K562 (cell line): Measurements from ENCODE around the gene IRF4. TPM values are rescaled to one million over a fixed set of nuclear protein-coding genes. Genes with fewer than 3 reads are reported as not detected.

Experiments used
- ATAC-seq: fragments of 200-7000 bp; cut with Tn5 transposase; 3 replicates; pipeline ENCODE4 v1.9.1; 2020; ENCODE audit warnings: moderate library complexity
- BruUV-seq: library from RNA; stranded (reverse); fragments of 400-500 nt; replicated peaks from 2 replicates; lab custom pipeline; 2021; lab: Mats Ljungman, UMichigan
- CTCF ChIA-PET: fragments of 300-600 bp; formaldehyde crosslinking; extraction: SDS; loops from one replicate; lab custom pipeline; 2021; ENCODE audit warnings: low intra/inter-chr PET ratio; lab: Yijun Ruan, JAX
- POLR2A ChIA-PET: fragments of 300-600, 350-650 bp; sonication (Branson Sonifier 250); formaldehyde crosslinking; extraction: SDS; loops from one replicate; lab custom pipeline; 2021; ENCODE audit warnings: antibody characterized with exemption, inconsistent platforms; lab: Yijun Ruan, JAX
- DNase-seq, 4 experiments: peaks; one replicate each; pipeline versions ENCODE4 v3.0.0 to v3.0.0-alpha.2; 2011 to 2018; ENCODE audit warnings: low spot score in 3 of 4, mixed read lengths in 3 of 4; ENCODE audit errors: extremely low read depth in 1 of 4
- FAIRE-seq: peaks from 2 replicates; lab custom pipeline; 2011; peaks lifted over from hg19 to GRCh38; lab: Jason Lieb, UNC
- H2AFZ ChIP-seq: 2 replicates; pipeline ENCODE4 v1.6.0; 2011; ENCODE audit warnings: low read depth, low read length, control low read depth, inconsistent platforms
- H3K27ac ChIP-seq: fragments of 200-600 bp; 3 replicates; pipeline ENCODE4 v1.8.0; 2011; ENCODE audit warnings: low read depth, mild to moderate bottlenecking, control low read depth, inconsistent platforms, low read length, moderate library complexity, mixed read lengths; ENCODE audit errors: extremely low read depth
- H3K27me3 ChIP-seq, 2 experiments: fragments of 300-600 bp in 1 of 2; 2 replicates in 1 of 2; 3 replicates in 1 of 2; pipeline versions ENCODE4 v1.6.0 to v1.8.0; 2011; ENCODE audit warnings: inconsistent platforms in 2 of 2, low read length in 2 of 2, mild to moderate bottlenecking in 1 of 2, mixed read lengths in 1 of 2, moderate library complexity in 1 of 2; ENCODE audit not compliant: control insufficient read depth in 2 of 2, insufficient read depth in 2 of 2
- H3K36me3 ChIP-seq: fragments of 300-600 bp; 3 replicates; pipeline ENCODE4 v1.8.0; 2011; ENCODE audit warnings: mild to moderate bottlenecking, low read length, inconsistent platforms; ENCODE audit not compliant: control insufficient read depth, insufficient read depth
- H3K4me1 ChIP-seq, 2 experiments: fragments of 200-600 bp in 1 of 2; replicated peaks in 1 of 2; 2 replicates in 1 of 2; 3 replicates in 1 of 2; pipeline versions ENCODE4 v1.5.1 to v1.8.0; 2011; ENCODE audit warnings: inconsistent platforms in 2 of 2, low read length in 2 of 2, mild to moderate bottlenecking in 1 of 2, mixed read lengths in 1 of 2, moderate library complexity in 1 of 2; ENCODE audit not compliant: control insufficient read depth in 2 of 2, insufficient read depth in 2 of 2
- H3K4me2 ChIP-seq: 2 replicates; pipeline ENCODE4 v1.6.1; 2011; ENCODE audit warnings: low read length, control low read depth, inconsistent platforms, mixed read lengths; ENCODE audit not compliant: insufficient read depth
- H3K4me3 ChIP-seq: fragments of 200-600 bp; sonication (generic), shearing (Covaris generic); 2 replicates; pipeline ENCODE4 v1.5.1; 2016; ENCODE audit warnings: control low read depth, inconsistent platforms
- H3K79me2 ChIP-seq: fragments of 200-600 bp; 3 replicates; pipeline ENCODE4 v1.8.0; 2011; ENCODE audit warnings: low read length, inconsistent platforms; ENCODE audit not compliant: control insufficient read depth, insufficient read depth
- H3K9ac ChIP-seq, 2 experiments: 2 replicates each; pipeline versions ENCODE4 v1.6.0 to v1.6.1; 2011; ENCODE audit warnings: low read depth in 2 of 2, low read length in 2 of 2, control low read depth in 1 of 2, inconsistent platforms in 1 of 2, mild to moderate bottlenecking in 1 of 2, mixed read lengths in 1 of 2; ENCODE audit not compliant: insufficient read depth in 1 of 2
- H3K9me1 ChIP-seq: one replicate; pipeline ENCODE4 v1.6.0; 2011; ENCODE audit warnings: inconsistent platforms, mild to moderate bottlenecking, low read length, moderate library complexity; ENCODE audit not compliant: control insufficient read depth, insufficient read depth
- H3K9me3 ChIP-seq: replicated peaks from 2 replicates; pipeline ENCODE4 v1.5.1; 2011; ENCODE audit warnings: low read depth, low read length, inconsistent platforms; ENCODE audit not compliant: control insufficient read depth, insufficient read depth
- H4K20me1 ChIP-seq: replicated peaks from 2 replicates; pipeline ENCODE4 v1.6.1; 2011; ENCODE audit warnings: low read length, inconsistent platforms, mixed read lengths; ENCODE audit not compliant: control insufficient read depth, insufficient read depth
- BRCA1 ChIP-seq, 2 experiments: fragments of 450-650 bp in 1 of 2; sonication (generic) in 1 of 2; formaldehyde crosslinking in 1 of 2; IDR thresholded peaks; 2 replicates each; pipeline versions ENCODE4 v1.5.0 to v1.6.1; 2017 to 2020; ENCODE audit warnings: mild to moderate bottlenecking in 1 of 2, missing genetic modification reagents in 1 of 2
- CCAR2 ChIP-seq: fragments of 200-400 bp; formaldehyde crosslinking; IDR thresholded peaks from 2 replicates; pipeline ENCODE4 v1.6.1; 2017; ENCODE audit warnings: mild to moderate bottlenecking, low read depth, low read length
- ELF2 ChIP-seq: fragments of 250-450 bp; sonication (Bioruptor Pico); IDR thresholded peaks from 2 replicates; pipeline ENCODE4 v1.5.0; 2021; ENCODE audit warnings: mild to moderate bottlenecking
- ETS1 ChIP-seq: conservative IDR thresholded peaks from 2 replicates; pipeline ENCODE4 v1.6.1; 2011; ENCODE audit warnings: low read depth, mild to moderate bottlenecking, low read length; ENCODE audit not compliant: control insufficient read depth
- HDAC1 ChIP-seq, 2 experiments: fragments of 450-650 bp; IDR thresholded peaks; 2 replicates each; pipeline ENCODE4 v1.6.1; 2016 to 2017; ENCODE audit warnings: inconsistent platforms in 1 of 2, mild to moderate bottlenecking in 1 of 2, moderate library complexity in 1 of 2
- KLF1 ChIP-seq: fragments of 450-650 bp; IDR thresholded peaks from 2 replicates; pipeline ENCODE4 v1.6.1; 2016; ENCODE audit warnings: missing genetic modification characterization, missing compliant biosample characterization
- MAFK ChIP-seq: IDR thresholded peaks from 2 replicates; pipeline ENCODE4 v1.6.1; 2011; ENCODE audit warnings: low read length, improper control_type of control experiment
- MEIS2 ChIP-seq: fragments of 450-650 bp; IDR thresholded peaks from 2 replicates; pipeline ENCODE4 v1.6.1; 2014; ENCODE audit warnings: mild to moderate bottlenecking; ENCODE audit not compliant: partially characterized antibody
- MYBL2 ChIP-seq, 2 experiments: fragments of 450-650 bp in 1 of 2; sonication (generic) in 1 of 2; formaldehyde crosslinking in 1 of 2; IDR thresholded peaks; 2 replicates each; pipeline versions ENCODE4 v1.6.1 to v1.8.1; 2017 to 2022; ENCODE audit warnings: borderline replicate concordance in 1 of 2, inconsistent platforms in 1 of 2, low read depth in 1 of 2, mild to moderate bottlenecking in 1 of 2, missing genetic modification reagents in 1 of 2, moderate library complexity in 1 of 2
- NFYB ChIP-seq: IDR thresholded peaks from 2 replicates; pipeline ENCODE4 v1.6.1; 2011; ENCODE audit warnings: mild to moderate bottlenecking, moderate library complexity; ENCODE audit not compliant: insufficient read length; ENCODE audit errors: extremely low read depth
- STAT5A ChIP-seq: IDR thresholded peaks from 2 replicates; pipeline ENCODE4 v1.6.1; 2012; ENCODE audit warnings: low read length, inconsistent platforms, borderline replicate concordance
- XRCC5 ChIP-seq: fragments of 200-400 bp; formaldehyde crosslinking; IDR thresholded peaks from 2 replicates; pipeline ENCODE4 v1.6.1; 2017; ENCODE audit warnings: low read depth, mild to moderate bottlenecking, low read length
- ZC3H4 ChIP-seq: sonication (generic); formaldehyde crosslinking; IDR thresholded peaks from 2 replicates; pipeline ENCODE4 v1.9.0; 2021; ENCODE audit warnings: missing genetic modification reagents, borderline replicate concordance
- ZFP1 ChIP-seq: fragments of 450-650 bp; formaldehyde crosslinking; IDR thresholded peaks from 2 replicates; pipeline ENCODE4 v1.4.0; 2020; ENCODE audit warnings: mild to moderate bottlenecking, mixed read lengths
- ZNF140 ChIP-seq: fragments of 250-450 bp; sonication (Bioruptor Pico); IDR thresholded peaks from 2 replicates; pipeline ENCODE4 v1.8.0; 2021; ENCODE audit warnings: moderate library complexity, mild to moderate bottlenecking, inconsistent platforms
- ZNF212 ChIP-seq: fragments of 450-650 bp; formaldehyde crosslinking; IDR thresholded peaks from 2 replicates; pipeline ENCODE4 v1.4.0; 2020; ENCODE audit warnings: mild to moderate bottlenecking
- ZNF431 ChIP-seq: sonication (generic); formaldehyde crosslinking; IDR thresholded peaks from 2 replicates; pipeline ENCODE4 v1.8.0; 2022; ENCODE audit warnings: mild to moderate bottlenecking, missing genetic modification reagents
- WGBS: fragments of 100-300 bp; shearing (Covaris generic); methylation state at CpG from one replicate; pipeline ENCODE4 v1.1.6; 2016; ENCODE audit warnings: low coverage, mixed read lengths; ENCODE audit not compliant: insufficient coverage; ENCODE audit errors: missing lambda C conversion rate; 5-methylcytosine and 5-hydroxymethylcytosine counted together
- in situ Hi-C: fragments of 300-500 bp; cut with MboI; formaldehyde crosslinking; loops from 4 replicates; pipeline ENCODE4 v1.15.0; 2018; ENCODE audit warnings: inconsistent platforms, mixed read lengths
- intact Hi-C: fragments of 100-400 bp; cut with micrococcal nuclease; formaldehyde crosslinking; loops from 2 replicates; pipeline ENCODE4 v1.14.2; 2022
- polyA plus RNA-seq, 8 experiments: library from polyadenylated mRNA; depleted of rRNA in 4 of 8; stranded (reverse) in 5 of 8; unstranded in 3 of 8; fragments of >200 nt; fragmentation: Nextera tagmentation in 2 of 8; fragmentation: Illumina TruSeq in 1 of 8; extraction: Ambion mirVana in 2 of 8; extraction: Trizol in 1 of 8; gene quantifications; 2 replicates each; pipeline versions ENCODE4 v1.2.1 to v1.2.3, GENCODE V29; 2011 to 2014; ENCODE audit warnings: inconsistent platforms in 1 of 8, missing spikeins in 1 of 8
- total RNA-seq, 7 experiments: library from RNA; depleted of rRNA in 6 of 7; stranded (reverse); fragments of >200 nt in 6 of 7; fragmentation: Illumina TruSeq in 2 of 7; extraction: Trizol in 2 of 7; gene quantifications; 2 replicates each; pipeline versions ENCODE4 v1.2.1 to v1.2.3, GENCODE V29; 2011 to 2021; ENCODE audit warnings: low replicate concordance in 1 of 7
- TF ChIP-seq, protein P1 (sequence below): fragments of 450-650 bp; IDR thresholded peaks from 2 replicates; pipeline ENCODE4 v1.6.1; 2016; ENCODE audit warnings: mild to moderate bottlenecking

IRF4 gene
- total and polyA plus RNA-seq, 9 of the 15 experiments (the other 6 are each of a cell fraction or from before 2014, with no cell fraction given) = 0.05 to 0.33 (median 0.09) TPM; not detected in 6

DNA sequence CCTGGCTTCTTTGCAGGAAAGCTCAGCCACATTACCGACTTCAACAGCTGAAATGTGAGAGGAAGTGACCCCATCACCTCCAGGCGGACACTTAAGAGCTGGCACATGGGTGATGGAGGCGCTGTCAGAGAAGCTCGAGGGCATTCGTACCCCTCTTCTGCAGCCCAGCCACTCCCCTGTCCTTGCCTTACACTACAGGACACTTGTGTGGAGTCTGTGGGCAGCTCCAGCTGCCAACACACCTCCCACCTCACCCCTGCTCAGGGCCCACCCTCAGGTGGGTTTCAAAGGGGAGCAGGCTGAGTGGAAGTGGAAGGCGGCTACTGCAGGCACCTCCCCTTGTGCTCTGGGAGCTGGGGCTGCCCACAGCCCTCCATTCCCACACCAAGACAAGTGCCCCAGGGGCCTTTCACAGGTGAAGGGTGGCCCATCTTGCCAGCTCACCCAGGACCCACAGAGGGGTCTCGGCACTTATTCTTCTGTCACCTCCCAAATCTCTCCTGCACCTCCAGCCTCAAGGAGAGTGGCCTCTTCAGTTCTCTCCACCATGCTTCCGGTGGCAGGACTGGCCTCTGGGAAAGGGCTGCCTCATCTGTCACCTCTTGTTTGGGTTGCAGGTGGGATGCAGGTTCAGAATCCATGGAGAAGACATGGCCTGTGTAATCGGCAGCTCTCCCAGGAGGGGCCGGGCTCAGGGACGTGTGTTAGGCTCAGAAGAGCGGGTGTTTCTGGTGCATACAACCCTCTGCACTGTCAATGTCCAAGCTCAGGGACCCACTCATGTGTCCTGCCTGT, 49.8 kb downstream of the IRF4 start:
- ATAC-seq (no peak), FAIRE-seq (no peak), DNase-seq (no peak)
- Histone ChIP-seq H3K9ac (no peak overlapping the region), H3K4me2 (no peak overlapping the region), H3K4me3 (no peak overlapping the region), H3K79me2 (no peaks in the 10 kb centered on the region), H2AFZ (no peak overlapping the region), H3K27ac (no peak overlapping the region), H4K20me1 (no peaks in the 10 kb centered on the region; the same call in 1 of the 2 replicates), H3K9me3 (no peaks in the 10 kb centered on the region), H3K4me1 (no peaks in the 10 kb centered on the region; a peak in 1 of 5 replicates), H3K9me1 (no peaks in the 10 kb centered on the region), H3K36me3 (no peaks in the 10 kb centered on the region), H3K27me3 (peaks cover 37 to 71% of the 10 kb centered on the region in 2 experiments)
- CTCF ChIA-PET = no interaction called here
- BruUV-seq = no TSS peak
- WGBS = 0% methylated on average over 11 of the region's 12 CpGs
- in situ Hi-C loops = no loop called here
- no peak for TF ChIP-seq ZC3H4
- TF ChIP-seq MYBL2 (IDR thresholded peaks at IDR 0.05; ENCODE audit: low read depth) = no peak
- TF ChIP-seq MYBL2 (CRISPR knock-in tag; IDR thresholded peaks at IDR 0.05; ENCODE audit: borderline replicate concordance) = no peak
- TF ChIP-seq ZFP1 = no peak
- no peak for TF ChIP-seq NFYB
- no peak for TF ChIP-seq STAT5A
- TF ChIP-seq XRCC5 = no peak
- TF ChIP-seq BRCA1 (IDR thresholded peaks at IDR 0.05) = no peak
- TF ChIP-seq BRCA1 (CRISPR knock-in tag; IDR thresholded peaks at IDR 0.05) = no peak
- TF ChIP-seq ELF2 (CRISPR knock-in tag) = no peak
- TF ChIP-seq, protein P1, sequence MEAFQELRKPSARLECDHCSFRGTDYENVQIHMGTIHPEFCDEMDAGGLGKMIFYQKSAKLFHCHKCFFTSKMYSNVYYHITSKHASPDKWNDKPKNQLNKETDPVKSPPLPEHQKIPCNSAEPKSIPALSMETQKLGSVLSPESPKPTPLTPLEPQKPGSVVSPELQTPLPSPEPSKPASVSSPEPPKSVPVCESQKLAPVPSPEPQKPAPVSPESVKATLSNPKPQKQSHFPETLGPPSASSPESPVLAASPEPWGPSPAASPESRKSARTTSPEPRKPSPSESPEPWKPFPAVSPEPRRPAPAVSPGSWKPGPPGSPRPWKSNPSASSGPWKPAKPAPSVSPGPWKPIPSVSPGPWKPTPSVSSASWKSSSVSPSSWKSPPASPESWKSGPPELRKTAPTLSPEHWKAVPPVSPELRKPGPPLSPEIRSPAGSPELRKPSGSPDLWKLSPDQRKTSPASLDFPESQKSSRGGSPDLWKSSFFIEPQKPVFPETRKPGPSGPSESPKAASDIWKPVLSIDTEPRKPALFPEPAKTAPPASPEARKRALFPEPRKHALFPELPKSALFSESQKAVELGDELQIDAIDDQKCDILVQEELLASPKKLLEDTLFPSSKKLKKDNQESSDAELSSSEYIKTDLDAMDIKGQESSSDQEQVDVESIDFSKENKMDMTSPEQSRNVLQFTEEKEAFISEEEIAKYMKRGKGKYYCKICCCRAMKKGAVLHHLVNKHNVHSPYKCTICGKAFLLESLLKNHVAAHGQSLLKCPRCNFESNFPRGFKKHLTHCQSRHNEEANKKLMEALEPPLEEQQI = no peak
- no peak for TF ChIP-seq MAFK
- TF ChIP-seq ETS1 = no peak
- TF ChIP-seq CCAR2 = no peak
- no peak for TF ChIP-seq HDAC1 (IDR thresholded peaks at IDR 0.05)
- no peak for TF ChIP-seq KLF1 (tag)
- no peak for TF ChIP-seq ZNF431
- no peak for TF ChIP-seq ZNF140 (CRISPR knock-in tag)
- no peak for TF ChIP-seq ZNF212
- no peak for TF ChIP-seq MEIS2
- intact Hi-C loops = no loop called here
- POLR2A ChIA-PET = interaction anchor here (0.9 kb wide), 1 partner anchor 257 kb away, joined by 3 read pairs; no protein-coding TSS in a partner anchor
